KBM-7 (cell line): Measurements from ENCODE around the gene GABBR2.
"Not testable (repeated sequence)": the region's sequence is repeated elsewhere in the genome, so short reads cannot be mapped to it uniquely, and the experiment has no call there.

Source experiments
- DNase-seq: peaks from one replicate; pipeline ENCODE4 v3.0.0-alpha.2; 2015
- in situ Hi-C: fragments of 300-500 bp; cut with MboI; formaldehyde crosslinking; loops from 2 replicates; pipeline ENCODE4 v1.14.3; 2020; ENCODE audit warnings: low sequenced_read_pairs, low pct_unique_long_range_greater_than_20kb, mixed read lengths

The GABBR2 gene

DNA sequence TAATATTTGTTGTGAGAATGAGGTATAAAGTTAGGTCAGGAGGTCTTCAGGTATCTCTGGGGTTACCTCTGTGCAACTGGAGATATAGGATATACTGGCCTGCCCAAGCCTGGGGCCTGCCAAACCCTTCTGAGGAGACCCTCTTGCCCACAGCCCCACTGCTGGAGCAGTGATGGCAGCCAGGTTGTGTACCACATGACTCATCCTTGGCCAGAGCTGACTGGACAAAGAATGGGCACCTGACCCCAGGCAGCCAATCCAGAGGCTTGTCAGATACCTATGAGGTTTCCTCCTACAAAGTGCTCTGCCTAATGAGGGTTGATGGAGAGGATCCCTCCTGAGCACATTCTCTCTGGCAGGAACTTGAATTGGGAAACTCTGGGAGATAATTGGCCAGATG is 397.2 kb downstream of the GABBR2 start:
- in situ Hi-C loops, result loop anchor here (25.0 kb wide), 1 partner anchor 676 kb away; no protein-coding TSS in a partner anchor
- DNase-seq, result no peak

DNA sequence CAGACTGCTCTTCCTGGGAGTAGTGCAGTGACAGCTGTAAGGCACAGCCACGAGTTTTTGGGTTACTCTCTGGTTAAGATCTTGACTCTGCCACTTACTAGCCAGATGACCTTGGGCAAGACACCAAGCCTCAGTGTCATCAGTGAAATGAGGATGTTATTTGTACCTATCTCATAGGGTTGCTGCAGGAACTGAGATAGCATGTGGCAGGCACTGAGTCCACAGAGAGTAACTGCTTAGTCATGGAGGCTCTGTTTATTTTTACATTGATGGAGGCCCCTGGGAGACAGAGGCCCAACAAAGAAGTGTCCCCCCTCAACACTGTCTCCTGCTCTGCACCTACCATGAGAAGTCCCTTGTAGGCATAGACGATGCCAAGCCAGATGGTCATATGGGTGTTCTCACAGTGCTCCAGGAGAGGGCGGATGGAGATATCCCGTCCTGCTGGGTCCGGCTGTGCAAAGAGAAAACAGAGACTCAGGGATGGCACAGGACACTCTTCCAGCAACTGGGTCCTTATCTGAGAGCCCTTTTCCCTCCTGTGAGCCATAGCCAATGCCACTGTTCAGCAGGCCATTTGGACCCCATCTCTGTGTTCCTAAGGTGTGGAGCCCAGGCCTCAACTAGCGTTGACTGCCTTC is 397.9 kb downstream of the GABBR2 start:
- in situ Hi-C loops, result loop anchor here (25.0 kb wide), 1 partner anchor 676 kb away; no protein-coding TSS in a partner anchor
- no peak for DNase-seq

DNA sequence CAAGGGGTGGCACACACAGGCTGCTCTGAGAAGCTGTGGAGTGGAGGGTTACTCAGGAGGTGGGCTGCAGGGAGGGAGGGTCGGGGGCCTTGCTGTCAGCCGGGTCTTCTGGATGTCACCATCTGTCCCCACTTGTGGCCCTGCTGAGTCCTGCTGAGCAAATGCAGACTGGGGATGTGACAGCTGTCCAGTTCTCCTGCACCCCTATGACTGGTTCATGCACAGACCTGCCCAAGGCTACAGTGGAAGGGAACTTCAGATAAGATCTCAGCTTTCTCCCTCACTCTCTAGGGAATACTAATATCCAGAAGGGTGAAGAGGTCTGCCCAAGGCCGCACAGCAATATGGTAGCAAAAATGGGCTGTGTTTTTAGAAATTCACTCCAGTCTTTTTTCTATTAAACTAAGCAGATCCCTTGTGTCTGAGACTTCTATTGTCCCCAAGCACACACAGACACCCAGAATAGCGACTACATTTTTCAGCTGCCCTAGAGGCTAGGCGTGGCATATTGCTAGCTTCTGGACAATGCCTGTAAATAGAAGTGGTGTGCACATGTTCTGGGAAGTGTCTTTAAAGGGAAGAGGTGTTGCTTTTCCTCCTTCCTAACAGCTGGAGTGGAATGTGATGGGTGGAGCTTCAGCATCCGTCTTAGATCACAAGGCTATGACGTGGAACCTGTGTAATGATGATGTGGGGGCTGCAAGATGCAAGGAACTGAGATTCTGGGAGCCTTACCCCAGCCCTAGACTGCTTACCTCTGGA is 402.2 kb downstream of the GABBR2 start:
- in situ Hi-C loops, result loop anchor here (25.0 kb wide), 1 partner anchor 681 kb away; no protein-coding TSS in a partner anchor
- no peak for DNase-seq

DNA sequence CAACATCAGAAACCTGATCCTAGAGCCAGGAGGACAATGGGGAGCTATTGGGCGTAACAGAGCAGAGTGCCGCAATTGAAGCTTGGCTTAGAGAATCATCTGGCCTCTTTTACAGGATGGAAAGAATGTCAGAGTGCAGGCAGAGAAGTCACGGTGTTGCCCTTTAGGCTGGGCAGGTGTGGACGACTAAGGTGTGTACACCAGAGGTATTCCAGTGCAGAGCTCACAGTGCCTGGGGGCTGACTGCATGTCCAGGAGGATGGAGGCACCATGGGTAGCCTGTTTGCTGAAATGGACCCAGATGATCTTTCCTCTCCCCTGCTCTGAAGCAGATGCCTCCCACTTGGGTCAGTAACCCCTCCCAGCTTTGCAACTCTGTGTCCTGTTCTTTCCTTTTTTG is 404.4 kb downstream of the GABBR2 start:
- in situ Hi-C loops, result loop anchor here (25.0 kb wide), 1 partner anchor 683 kb away; no protein-coding TSS in a partner anchor
- no peak for DNase-seq

DNA sequence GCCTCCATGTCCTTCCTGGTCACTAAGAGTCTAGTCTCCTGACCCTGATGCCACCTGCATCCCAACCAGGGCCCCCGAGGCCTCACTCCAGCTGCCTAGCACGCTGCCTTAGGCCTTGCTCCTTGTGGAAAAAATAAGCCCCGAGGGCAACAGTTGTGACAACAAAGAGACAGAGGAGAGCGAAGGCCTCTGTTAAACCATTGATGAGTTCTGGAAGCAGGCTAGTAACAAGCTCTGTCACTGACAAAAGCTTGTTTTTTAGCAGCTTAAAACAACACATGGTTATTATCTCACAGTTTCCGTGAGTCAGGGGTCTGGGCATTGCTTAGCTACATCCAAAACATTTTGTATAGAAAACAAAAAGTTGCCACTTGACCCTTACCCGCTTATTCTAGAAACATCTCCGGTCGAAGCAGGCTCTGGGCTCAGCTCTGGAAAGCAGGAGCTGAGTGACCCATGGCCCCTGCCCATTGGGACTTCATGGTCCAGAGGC is 405.1 kb downstream of the GABBR2 start:
- in situ Hi-C loops, result loop anchor here (25.0 kb wide), 1 partner anchor 684 kb away; no protein-coding TSS in a partner anchor
- no peak for DNase-seq

DNA sequence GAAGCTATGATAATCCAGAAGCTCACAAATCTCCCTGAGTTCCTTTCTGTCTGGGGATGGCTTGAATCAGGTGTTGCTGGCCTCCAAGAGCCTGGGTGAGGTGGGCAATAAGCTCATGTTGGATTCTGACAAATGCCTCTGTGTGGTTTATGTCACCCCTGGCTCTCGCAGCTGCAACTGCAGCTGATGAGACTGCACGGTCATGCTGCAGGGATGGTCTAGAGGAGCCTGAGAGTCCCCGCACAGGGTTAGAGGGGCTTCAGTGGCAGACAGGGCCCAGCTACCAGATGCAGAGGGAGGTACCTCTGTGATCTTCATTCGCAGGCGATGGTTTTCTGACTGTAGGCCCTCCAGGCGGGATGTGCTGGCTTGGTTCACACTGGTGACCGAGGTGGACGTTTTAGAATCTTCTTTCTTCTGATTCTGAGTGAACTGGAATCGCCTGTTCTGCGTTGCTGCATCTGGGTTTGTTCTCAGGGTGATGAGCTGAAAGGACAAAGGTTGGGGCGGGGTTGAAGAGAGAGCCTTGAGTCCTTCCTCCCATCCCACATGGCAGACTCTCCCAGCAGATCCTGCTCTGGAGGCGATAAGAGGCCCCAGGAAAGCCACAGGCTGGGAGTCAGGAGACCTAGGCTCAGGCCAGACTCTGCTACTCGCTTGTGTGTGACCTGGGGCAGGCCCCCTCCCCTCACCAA is 405.6 kb downstream of the GABBR2 start:
- in situ Hi-C loops, result loop anchor here (25.0 kb wide), 1 partner anchor 684 kb away; no protein-coding TSS in a partner anchor
- no peak for DNase-seq

DNA sequence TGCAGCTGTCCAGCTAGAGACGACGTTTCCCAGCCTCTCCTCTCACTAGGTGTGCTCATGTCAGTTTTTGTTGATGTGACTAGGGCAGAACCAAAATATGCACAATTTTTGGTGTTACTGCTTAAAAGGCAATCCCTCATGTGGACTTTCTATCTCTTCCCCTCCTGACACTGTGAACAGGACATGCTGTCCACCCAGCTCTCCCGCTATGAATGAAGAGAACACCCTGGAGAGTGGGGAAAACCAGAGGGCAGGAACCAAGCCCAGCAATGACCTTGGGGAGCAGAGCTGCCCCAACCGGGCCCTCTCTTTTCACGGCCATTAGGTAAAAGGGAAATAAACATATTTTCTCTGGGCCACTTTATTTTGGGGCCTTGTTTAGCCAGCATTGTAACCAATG is 406.6 kb downstream of the GABBR2 start:
- in situ Hi-C loops, result loop anchor here (25.0 kb wide), 1 partner anchor 685 kb away; no protein-coding TSS in a partner anchor
- no peak for DNase-seq

DNA sequence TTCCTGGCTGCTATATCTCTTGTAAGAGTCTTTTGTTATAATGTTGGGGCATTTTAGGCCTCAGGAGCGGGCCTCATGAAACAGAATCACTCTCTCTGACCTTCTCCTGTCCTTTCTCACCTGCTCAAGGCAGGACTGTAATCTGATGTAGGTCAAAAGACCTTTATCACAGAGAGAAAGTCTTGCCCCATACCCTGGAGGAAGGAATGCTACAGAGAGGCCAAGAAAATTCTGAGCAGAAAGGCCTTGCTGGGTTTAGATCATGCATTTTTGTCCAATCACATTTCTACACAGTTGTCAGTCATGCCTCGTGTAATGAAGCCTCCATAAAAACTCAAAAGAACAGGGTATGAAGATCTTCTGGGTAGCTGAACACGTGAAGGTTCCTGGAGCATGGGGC is 408.1 kb downstream of the GABBR2 start:
- DNase-seq, result no peak
- in situ Hi-C loops, result loop anchor here (25.0 kb wide), 1 partner anchor 687 kb away; no protein-coding TSS in a partner anchor

DNA sequence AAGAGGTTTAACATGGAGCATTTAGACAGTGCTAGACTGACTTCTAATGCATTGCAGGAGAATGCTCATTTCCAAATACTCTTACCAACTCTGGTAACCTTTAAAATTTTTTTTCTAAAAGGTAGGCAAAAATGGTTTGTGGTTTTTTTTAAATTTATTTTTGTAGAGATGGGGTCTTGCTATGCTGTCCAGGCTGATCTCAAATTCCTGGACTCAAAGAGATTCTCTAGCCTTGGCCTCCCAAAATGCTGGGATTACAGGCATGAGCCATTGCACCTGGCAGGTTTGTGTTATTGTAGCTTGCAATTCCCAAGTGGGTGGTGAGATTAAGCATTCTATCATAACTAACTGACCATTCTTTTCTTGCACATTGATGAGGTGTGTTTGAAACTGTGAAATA is 410.3 kb downstream of the GABBR2 start:
- DNase-seq, result no peak
- in situ Hi-C loops, result no loop called here

DNA sequence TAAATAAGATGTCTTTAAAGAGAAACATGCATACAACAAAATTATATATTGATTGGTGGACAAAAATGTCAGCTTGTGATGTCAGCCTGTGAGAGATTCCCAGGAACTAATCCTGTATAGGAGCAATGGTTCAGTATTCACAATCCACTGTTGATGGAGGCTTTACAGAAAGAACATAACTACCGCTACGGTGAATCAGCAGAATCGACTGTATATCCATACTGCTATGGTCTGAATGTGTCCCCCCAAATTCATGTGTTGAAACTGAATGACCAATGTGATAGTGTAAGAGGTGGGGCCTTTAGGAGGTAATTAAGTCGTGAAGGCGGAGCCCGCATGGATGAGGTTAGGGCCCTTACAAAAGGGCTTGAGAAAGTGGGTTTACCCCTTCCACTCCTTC is 412.9 kb downstream of the GABBR2 start:
- in situ Hi-C loops, result no loop called here
- no peak for DNase-seq

DNA sequence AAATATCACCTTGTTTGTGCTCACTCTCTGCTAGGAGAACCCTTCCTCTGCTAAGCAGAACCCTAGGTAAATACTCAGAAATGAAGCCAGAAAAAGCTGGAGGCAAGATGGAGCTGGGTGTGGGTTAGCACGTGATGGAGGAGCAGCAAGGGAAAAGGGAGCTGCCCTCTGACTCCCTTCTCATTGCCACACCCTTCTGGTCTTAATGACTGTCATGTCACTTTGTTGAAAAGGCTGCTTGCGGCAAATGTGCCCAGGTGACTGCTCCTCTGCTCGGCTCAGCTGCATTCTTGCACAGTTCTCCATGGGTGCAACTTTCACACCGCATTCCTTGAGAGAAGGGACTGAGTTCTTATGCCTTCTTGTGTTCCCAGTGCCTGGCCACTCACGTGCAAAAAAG is 416.9 kb downstream of the GABBR2 start:
- in situ Hi-C loops, result no loop called here

DNA sequence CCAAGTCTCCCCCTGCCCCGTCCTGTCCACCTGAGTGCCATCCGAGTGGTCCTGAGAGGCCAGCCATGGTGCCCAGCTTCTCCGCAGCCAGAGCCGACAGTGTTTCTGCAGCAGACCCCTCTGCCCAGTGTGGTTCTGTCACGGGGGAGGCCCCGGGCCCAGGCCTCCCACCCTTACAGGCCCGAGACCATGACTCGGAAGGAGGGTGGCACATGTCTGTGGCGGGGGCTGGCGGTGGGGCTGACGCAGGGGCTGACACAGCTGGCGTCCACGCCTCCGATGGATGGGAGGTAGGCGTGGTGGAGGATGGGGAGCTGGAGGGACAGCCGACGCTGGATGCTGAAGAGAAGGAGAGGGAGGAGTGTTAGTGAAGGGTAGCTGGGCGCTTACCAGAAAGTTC is 418.3 kb downstream of the GABBR2 start:
- in situ Hi-C loops, result no loop called here
- DNase-seq, result no peak

More for the DNA sequence above, 416.9 kb downstream of the GABBR2 start:
- no peak for DNase-seq

DNA sequence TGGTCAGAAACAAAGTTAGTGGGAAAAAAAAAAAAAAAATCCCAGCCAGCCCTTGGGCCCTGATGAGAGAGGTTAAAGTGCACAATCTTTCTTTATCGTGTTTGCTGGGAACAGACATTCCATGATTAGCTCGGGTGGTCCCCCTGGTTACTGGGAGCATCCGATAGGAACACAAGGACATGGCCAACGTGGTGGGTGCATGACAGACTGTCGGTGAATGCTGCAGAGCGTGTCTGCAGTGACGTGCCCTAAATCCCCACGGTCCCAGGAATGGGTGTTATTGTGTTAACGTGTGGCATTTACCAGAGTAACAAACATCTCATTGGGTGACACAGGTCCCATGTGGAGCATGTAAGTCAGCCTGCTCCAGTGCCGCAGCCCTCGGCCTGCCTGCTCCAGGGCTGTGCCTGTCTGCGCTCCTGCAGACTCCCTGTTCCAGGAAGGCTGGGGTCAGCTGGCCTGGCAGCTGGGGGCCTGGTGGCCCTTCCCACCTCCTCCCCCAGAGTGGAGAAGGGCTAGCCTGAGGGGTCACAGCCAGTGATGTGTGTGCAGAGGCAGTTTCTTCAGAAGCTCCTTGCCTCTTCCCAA is 419.0 kb downstream of the GABBR2 start:
- in situ Hi-C loops, result no loop called here
- DNase-seq, result no peak

DNA sequence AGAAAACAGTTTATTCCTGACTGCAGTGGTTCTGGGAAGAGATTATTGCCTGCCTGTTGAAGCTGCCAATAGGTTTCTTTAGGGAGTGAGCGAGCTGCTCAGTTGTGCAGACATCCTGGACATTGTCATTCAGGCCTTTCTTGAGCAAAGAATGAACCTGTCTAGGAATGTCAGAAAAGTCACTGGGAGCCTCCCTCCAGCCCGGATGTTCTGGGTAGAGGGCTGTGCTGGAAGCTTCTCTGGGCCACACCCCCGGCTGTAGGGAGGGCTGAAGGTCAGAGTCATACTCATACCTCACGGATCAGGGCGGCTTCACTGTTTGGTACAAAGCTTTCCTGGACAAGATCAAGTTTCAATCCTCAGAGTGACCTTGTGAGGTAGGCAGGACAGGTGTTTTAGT is 419.9 kb downstream of the GABBR2 start:
- no peak for DNase-seq
- in situ Hi-C loops, result no loop called here

DNA sequence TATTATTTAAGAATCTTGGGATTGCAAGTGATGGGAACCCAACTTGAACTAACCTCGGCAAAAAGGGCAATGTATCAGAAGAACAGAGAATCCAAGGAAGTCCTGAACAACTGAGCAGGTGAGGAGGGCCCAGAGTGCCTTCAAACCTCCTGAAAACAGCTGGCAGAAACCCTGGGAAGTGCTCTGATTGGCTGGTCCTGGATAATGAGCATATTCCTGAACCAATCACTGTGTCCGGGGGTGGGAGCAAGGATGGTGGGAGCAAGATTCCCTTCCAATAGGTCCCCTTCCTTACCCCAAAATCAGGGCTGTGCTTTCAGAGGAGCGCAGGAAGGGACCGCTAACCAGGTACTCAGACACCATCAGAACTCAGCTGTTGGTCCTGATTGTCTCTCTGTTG is 421.4 kb downstream of the GABBR2 start:
- in situ Hi-C loops, result no loop called here
- DNase-seq, result no peak

DNA sequence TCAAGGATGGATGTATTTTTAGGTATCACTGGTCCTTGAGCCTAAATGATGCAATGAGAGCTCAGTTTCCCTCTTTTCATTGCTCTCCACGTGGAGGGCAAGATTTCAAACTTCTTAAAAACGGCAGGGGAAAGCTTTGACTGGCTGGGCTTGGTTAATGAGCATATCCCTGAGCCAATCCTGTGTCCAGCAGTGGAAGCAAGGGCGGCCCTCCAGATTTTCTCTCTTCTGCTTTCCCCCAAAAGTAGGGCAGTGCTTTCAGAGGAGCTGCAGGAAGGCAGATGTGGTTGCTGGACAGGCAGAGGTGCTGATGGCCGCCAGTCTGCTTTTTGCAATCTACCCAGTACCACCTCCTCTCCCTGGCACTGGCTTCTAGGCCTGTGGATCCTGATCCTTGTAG is 423.3 kb downstream of the GABBR2 start:
- DNase-seq, result no peak
- in situ Hi-C loops, result no loop called here

DNA sequence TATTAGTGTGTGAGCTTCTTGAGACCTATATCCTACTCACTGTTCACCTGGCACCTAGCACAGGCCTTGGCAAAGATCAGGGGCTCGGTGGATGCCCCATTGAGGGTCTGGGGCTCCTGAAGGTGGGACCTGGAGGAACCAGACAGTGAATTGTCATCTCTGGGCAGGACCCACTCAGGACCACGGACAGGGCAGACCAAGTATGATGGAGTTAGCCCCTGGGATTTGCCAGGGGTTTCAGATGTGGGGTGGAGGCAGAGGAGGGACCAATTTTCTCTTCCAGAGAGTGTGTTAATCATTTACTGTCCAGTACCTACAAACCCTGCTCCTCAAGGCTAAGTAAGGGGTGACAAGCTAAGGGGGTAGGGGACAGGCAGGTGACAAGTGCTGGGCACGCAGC is 424.0 kb downstream of the GABBR2 start:
- in situ Hi-C loops, result no loop called here
- DNase-seq, result no peak

DNA sequence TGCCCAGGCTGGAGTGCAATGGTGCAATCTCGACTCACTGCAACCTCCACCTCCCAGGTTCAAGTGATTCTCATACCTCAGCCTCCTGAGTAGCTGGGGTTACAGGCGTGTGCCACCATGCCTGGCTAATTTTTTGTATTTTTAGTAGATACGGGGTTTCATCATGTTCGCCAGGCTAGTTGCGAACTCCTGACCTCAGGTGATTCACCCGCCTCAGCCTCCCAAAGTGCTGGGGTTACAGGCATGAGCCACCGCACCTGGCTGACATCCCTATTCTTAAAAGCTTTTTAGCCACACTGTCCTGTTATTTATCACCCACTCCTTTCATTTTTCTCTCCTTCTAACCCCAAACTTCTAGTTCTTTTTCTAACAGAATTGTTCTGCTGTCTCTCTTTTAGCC is 425.6 kb downstream of the GABBR2 start:
- DNase-seq, in situ Hi-C loops: not testable (repeated sequence)

DNA sequence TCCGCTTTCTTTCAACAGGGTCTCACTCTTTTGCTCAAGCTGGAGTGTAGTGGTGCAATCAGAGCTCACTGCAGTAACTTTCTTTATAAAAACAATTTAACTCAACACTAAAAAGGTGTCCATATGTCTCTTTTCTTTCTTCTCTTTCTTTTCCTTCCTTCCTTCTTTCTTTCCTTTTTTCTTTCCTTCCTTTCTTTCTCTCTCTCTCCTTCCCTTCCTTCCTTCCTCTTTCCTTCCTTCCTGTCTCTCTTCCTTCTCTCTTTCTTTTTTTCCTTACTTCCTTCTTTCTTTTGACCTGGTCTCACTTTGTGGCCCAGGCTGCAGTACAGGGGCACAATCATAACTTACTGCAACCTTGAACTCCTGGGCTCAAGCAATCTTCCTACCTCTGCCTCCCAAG is 427.5 kb downstream of the GABBR2 start:
- in situ Hi-C loops, result no loop called here
- no peak for DNase-seq
